Mesothelial cell of epicardium (in vitro differentiated cells): Measurements from ENCODE around the gene ATG12. TPM values are rescaled to one million over a fixed set of nuclear protein-coding genes. Genes with fewer than 3 reads are reported as not detected.

Experiments used
- DNase-seq, 2 experiments: peaks; one replicate each; pipeline ENCODE4 v3.0.0; 2021; ENCODE audit warnings: low spot score in 2 of 2; ENCODE audit not compliant: unreplicated experiment in 2 of 2
- H3K27ac Mint-ChIP-seq: 2 replicates; pipeline ENCODE4 v1.8.0; 2021; ENCODE audit warnings: mixed read lengths
- H3K27me3 Mint-ChIP-seq: 2 replicates; pipeline ENCODE4 v1.8.0; 2021; ENCODE audit warnings: low read depth, mixed read lengths
- H3K36me3 Mint-ChIP-seq: 2 replicates; pipeline ENCODE4 v1.8.0; 2021; ENCODE audit warnings: mixed read lengths
- H3K4me1 Mint-ChIP-seq: 2 replicates; pipeline ENCODE4 v1.8.0; 2021; ENCODE audit warnings: mixed read lengths
- H3K4me3 Mint-ChIP-seq: 2 replicates; pipeline ENCODE4 v1.8.0; 2021; ENCODE audit warnings: mild to moderate bottlenecking, moderate library complexity, mixed read lengths
- H3K9me3 Mint-ChIP-seq: 2 replicates; pipeline ENCODE4 v1.8.0; 2021; ENCODE audit warnings: mixed read lengths
- CTCF ChIP-seq: fragments of 200-600 bp; sonication (generic); IDR thresholded peaks from one replicate; pipeline ENCODE4 v1.5.0; 2021; ENCODE audit warnings: antibody characterized with exemption; ENCODE audit not compliant: unreplicated experiment
- total RNA-seq: library from RNA; stranded (reverse); gene quantifications from 3 replicates; pipeline ENCODE4 v1.2.1, GENCODE V29; 2021

ATG12 gene
- total RNA-seq, 1 donor from 2014 or later, result 43.0 TPM

GRCh38 chr5:115873392-115873791, 32.0 kb upstream of the ATG12 start:
- peaks cover 5% of the 10 kb centered on the region for H3K4me1 Mint-ChIP-seq
- H3K27me3 Mint-ChIP-seq, result no peaks in the 10 kb centered on the region
- peaks cover 7% of the 10 kb centered on the region for H3K9me3 Mint-ChIP-seq
- DNase-seq, result no peak
- H3K27ac Mint-ChIP-seq, result no peak overlapping the region
- H3K36me3 Mint-ChIP-seq, result peaks cover 41% of the 10 kb centered on the region
- no peak overlapping the region for H3K4me3 Mint-ChIP-seq
- no peak for TF ChIP-seq CTCF

GRCh38 chr5:115872447-115872846, 31.1 kb upstream of the ATG12 start:
- no peak for DNase-seq
- Mint-ChIP-seq H3K27ac (no peak overlapping the region), H3K9me3 (no peaks in the 10 kb centered on the region), H3K4me3 (no peak overlapping the region), H3K27me3 (no peaks in the 10 kb centered on the region), H3K36me3 (peaks cover 33% of the 10 kb centered on the region), H3K4me1 (peaks cover 5% of the 10 kb centered on the region)
- no peak for TF ChIP-seq CTCF

GRCh38 chr5:115869256-115869795, 28.0 kb upstream of the ATG12 start:
- no peak for TF ChIP-seq CTCF
- H3K9me3 Mint-ChIP-seq, result peaks cover 9% of the 10 kb centered on the region
- H3K27me3 Mint-ChIP-seq, result no peaks in the 10 kb centered on the region
- H3K36me3 Mint-ChIP-seq, result peaks cover 14% of the 10 kb centered on the region
- peaks cover 5% of the 10 kb centered on the region for H3K4me1 Mint-ChIP-seq
- H3K27ac Mint-ChIP-seq, result no peak overlapping the region
- H3K4me3 Mint-ChIP-seq, result no peak overlapping the region
- DNase-seq, result no peak

GRCh38 chr5:115859378-115859777, 18.0 kb upstream of the ATG12 start:
- peaks cover 16% of the 10 kb centered on the region for H3K4me1 Mint-ChIP-seq
- H3K27ac Mint-ChIP-seq, result no peak overlapping the region
- no peaks in the 10 kb centered on the region for H3K27me3 Mint-ChIP-seq
- H3K36me3 Mint-ChIP-seq, result peaks cover 5% of the 10 kb centered on the region
- no peak for TF ChIP-seq CTCF
- H3K9me3 Mint-ChIP-seq, result peaks cover 13% of the 10 kb centered on the region
- H3K4me3 Mint-ChIP-seq, result no peak overlapping the region
- no peak for DNase-seq

GRCh38 chr5:115858396-115858795, 17.0 kb upstream of the ATG12 start:
- Mint-ChIP-seq H3K4me3 (no peak overlapping the region), H3K9me3 (peaks cover 11% of the 10 kb centered on the region)

More at GRCh38 chr5:115858396-115858795, 17.0 kb upstream of the ATG12 start:
- Mint-ChIP-seq H3K36me3 (peaks cover 9% of the 10 kb centered on the region), H3K27ac (no peak overlapping the region), H3K4me1 (peaks cover 16% of the 10 kb centered on the region), H3K27me3 (no peaks in the 10 kb centered on the region)
- DNase-seq, result no peak
- TF ChIP-seq CTCF, result no peak
